Panc1 (cell line): ENCODE data around the gene AGAP1.

Source experiments
- CTCF ChIP-seq: fragments of 450-650 bp; IDR thresholded peaks from 2 replicates; pipeline ENCODE4 v1.5.1; 2017; ENCODE audit warnings: mild to moderate bottlenecking
- REST ChIP-seq, 2 experiments: IDR thresholded peaks; 2 replicates each; pipeline ENCODE4 v1.6.1; 2011 to 2012; ENCODE audit warnings: low read depth in 2 of 2, control low read depth in 1 of 2, low read length in 1 of 2, mild to moderate bottlenecking in 1 of 2, moderate library complexity in 1 of 2; ENCODE audit not compliant: insufficient read depth in 1 of 2
- SIN3A ChIP-seq: IDR thresholded peaks from 2 replicates; pipeline ENCODE4 v1.6.1; 2012; ENCODE audit warnings: low read depth, mild to moderate bottlenecking, low read length, moderate library complexity, borderline replicate concordance; ENCODE audit not compliant: insufficient read depth
- TCF7L2 ChIP-seq: IDR thresholded peaks from 2 replicates; pipeline ENCODE4 v1.6.1; 2011; ENCODE audit warnings: mild to moderate bottlenecking, low read depth, low read length, inconsistent platforms

GRCh38 chr2:235868645-235869044 is 374.8 kb downstream of the AGAP1 start:
- TF ChIP-seq SIN3A (no peak), CTCF (no peak), REST (IDR thresholded peaks at IDR 0.05; ENCODE audit: insufficient read depth in 1 of 2, low read depth in 2 of 2, low read length in 1 of 2) (no peak), TCF7L2 (no peak)
